ENCODE measurements around the gene GFI1.

GRCh38 chr1:92446546-92446945 is 40.2 kb downstream of the GFI1 start:
- no peak for TF ChIP-seq CTCF (IDR thresholded peaks at IDR 0.05 in 8 of 11, conservative IDR thresholded peaks at IDR 0.05 in 3 of 11)
- no peak for TF ChIP-seq POLR2AphosphoS5 (IDR thresholded peaks at IDR 0.05)
- TF ChIP-seq POLR2A (IDR thresholded peaks at IDR 0.05), result no peak
